Left lung (tissue), 10 donors: ENCODE data around the gene KDM6B. TPM values are rescaled to one million over a fixed set of nuclear protein-coding genes. Genes with fewer than 3 reads are reported as not detected.

Source experiments
- ATAC-seq: fragments of 200-7000 bp; cut with Tn5 transposase; one replicate; pipeline ENCODE4 v1.9.1; 2020; ENCODE audit warnings: moderate library complexity
- DNase-seq, 4 donors: peaks; one replicate each; pipeline ENCODE4 v3.0.0-alpha.2; 2013 to 2020
- H3K27ac ChIP-seq, 2 donors: fragments of 200-600 bp; sonication (generic) in 1 of 2; one replicate each; pipeline versions ENCODE4 v1.5.0 to v1.8.0; 2020 to 2021
- H3K27me3 ChIP-seq, 2 donors: fragments of 200-600 bp; sonication (generic) in 1 of 2; one replicate each; pipeline versions ENCODE4 v1.5.0 to v1.8.0; 2020 to 2021
- H3K36me3 ChIP-seq, 2 donors: fragments of 200-600 bp; sonication (generic) in 1 of 2; one replicate each; pipeline versions ENCODE4 v1.5.0 to v1.8.0; 2020 to 2021
- H3K4me1 ChIP-seq, 2 donors: fragments of 200-600 bp; one replicate each; pipeline ENCODE4 v1.8.0; 2021
- H3K4me3 ChIP-seq, 2 donors: fragments of 200-600 bp; sonication (generic) in 1 of 2; one replicate each; pipeline versions ENCODE4 v1.5.0 to v1.8.0; 2020 to 2021; ENCODE audit warnings: mild to moderate bottlenecking in 1 of 2
- H3K9me3 ChIP-seq, 2 donors: fragments of 200-600 bp; sonication (generic) in 1 of 2; one replicate each; pipeline versions ENCODE4 v1.5.0 to v1.8.0; 2020 to 2021
- intact Hi-C, 2 donors: fragments of 100-400 bp; cut with DNase I; formaldehyde crosslinking; loops; one replicate each; pipeline versions ENCODE4 v1.11.2 to v1.14.2; 2022
- polyA plus RNA-seq, 6 donors: library from polyadenylated mRNA; unstranded; fragments of 120-200 nt; gene quantifications; one replicate each; pipeline ENCODE4 v1.2.1, GENCODE V29; 2013; ENCODE audit not compliant: insufficient read length in 6 of 6
- total RNA-seq, 2 donors: library from RNA; stranded (reverse); fragmentation: NEBNext Ultra II Directional; extraction: Animal tissue kit (Norgen Biotek cat#: 25700); gene quantifications; one replicate each; pipeline ENCODE4 v1.2.1, GENCODE V29; 2021
- TF ChIP-seq, protein P1 (sequence below), 2 donors: fragments of 200-600 bp; sonication (generic) in 1 of 2; IDR thresholded peaks; one replicate each; pipeline versions ENCODE4 v1.5.0 to v1.8.0; 2021; ENCODE audit warnings: antibody characterized with exemption in 2 of 2
- donor health status: DM: no; HTN: yes; CAD: no.
- donor health status: DM: no; HTN: no; CAD: no.

KDM6B gene
- total and polyA plus RNA-seq, 8 donors = 20.1 to 49.2 (median 26.9) TPM

GRCh38 chr17:7820231-7820630 is 13.8 kb upstream of the KDM6B start:
- no peak for DNase-seq
- no peaks in the 10 kb centered on the region for H3K9me3 ChIP-seq
- no peak overlapping the region for H3K27ac ChIP-seq
- TF ChIP-seq, protein P1, sequence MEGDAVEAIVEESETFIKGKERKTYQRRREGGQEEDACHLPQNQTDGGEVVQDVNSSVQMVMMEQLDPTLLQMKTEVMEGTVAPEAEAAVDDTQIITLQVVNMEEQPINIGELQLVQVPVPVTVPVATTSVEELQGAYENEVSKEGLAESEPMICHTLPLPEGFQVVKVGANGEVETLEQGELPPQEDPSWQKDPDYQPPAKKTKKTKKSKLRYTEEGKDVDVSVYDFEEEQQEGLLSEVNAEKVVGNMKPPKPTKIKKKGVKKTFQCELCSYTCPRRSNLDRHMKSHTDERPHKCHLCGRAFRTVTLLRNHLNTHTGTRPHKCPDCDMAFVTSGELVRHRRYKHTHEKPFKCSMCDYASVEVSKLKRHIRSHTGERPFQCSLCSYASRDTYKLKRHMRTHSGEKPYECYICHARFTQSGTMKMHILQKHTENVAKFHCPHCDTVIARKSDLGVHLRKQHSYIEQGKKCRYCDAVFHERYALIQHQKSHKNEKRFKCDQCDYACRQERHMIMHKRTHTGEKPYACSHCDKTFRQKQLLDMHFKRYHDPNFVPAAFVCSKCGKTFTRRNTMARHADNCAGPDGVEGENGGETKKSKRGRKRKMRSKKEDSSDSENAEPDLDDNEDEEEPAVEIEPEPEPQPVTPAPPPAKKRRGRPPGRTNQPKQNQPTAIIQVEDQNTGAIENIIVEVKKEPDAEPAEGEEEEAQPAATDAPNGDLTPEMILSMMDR (IDR thresholded peaks at IDR 0.05) = no peak
- ATAC-seq = no peak
- intact Hi-C loops = no loop called here
- no peaks in the 10 kb centered on the region for H3K27me3 ChIP-seq
- H3K4me3 ChIP-seq = no peak overlapping the region
- no peaks in the 10 kb centered on the region for H3K36me3 ChIP-seq
- H3K4me1 ChIP-seq = no peaks in the 10 kb centered on the region

GRCh38 chr17:7822126-7822525 is 11.9 kb upstream of the KDM6B start:
- H3K27me3 ChIP-seq = no peaks in the 10 kb centered on the region
- intact Hi-C loops = no loop called here

DNA sequence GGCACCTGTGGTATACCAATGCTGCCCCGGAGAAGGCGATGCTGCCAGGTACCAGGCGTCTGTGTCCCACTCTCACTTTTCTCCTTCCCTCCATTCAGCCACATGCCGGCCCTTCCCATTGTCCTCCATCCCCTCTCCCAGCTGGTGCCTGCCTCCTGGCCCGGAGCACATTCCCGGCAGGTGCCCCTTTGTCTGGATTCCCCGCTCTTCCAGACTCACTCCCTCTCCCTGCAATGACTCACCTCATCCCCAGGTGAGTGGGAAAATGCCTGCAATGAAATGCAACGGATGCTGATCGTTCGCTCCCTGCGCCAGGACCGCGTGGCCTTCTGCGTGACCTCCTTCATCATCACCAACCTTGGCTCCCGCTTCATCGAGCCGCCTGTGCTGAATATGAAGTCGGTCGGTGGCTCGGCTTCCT is 10.4 kb upstream of the KDM6B start:
- Histone ChIP-seq H3K4me3 (no peak overlapping the region), H3K9me3 (no peaks in the 10 kb centered on the region), H3K27me3 (no peaks in the 10 kb centered on the region), H3K4me1 (no peaks in the 10 kb centered on the region), H3K27ac (no peak overlapping the region), H3K36me3 (no peaks in the 10 kb centered on the region)
- DNase-seq (no peak), ATAC-seq (no peak)
- TF ChIP-seq, protein P1 (IDR thresholded peaks at IDR 0.05) = no peak
- intact Hi-C loops = no loop called here

More at GRCh38 chr17:7822126-7822525, 11.9 kb upstream of the KDM6B start:
- Histone ChIP-seq H3K4me3 (no peak overlapping the region), H3K9me3 (no peaks in the 10 kb centered on the region), H3K4me1 (no peaks in the 10 kb centered on the region), H3K27ac (no peak overlapping the region), H3K36me3 (no peaks in the 10 kb centered on the region)
- TF ChIP-seq, protein P1 (IDR thresholded peaks at IDR 0.05) = no peak
- ATAC-seq = no peak
- no peak for DNase-seq

- Histone ChIP-seq H3K27ac (no peak overlapping the region), H3K27me3 (no peaks in the 10 kb centered on the region), H3K4me3 (no peak overlapping the region), H3K4me1 (no peaks in the 10 kb centered on the region), H3K36me3 (no peaks in the 10 kb centered on the region), H3K9me3 (no peaks in the 10 kb centered on the region)
- ATAC-seq (no peak), DNase-seq (no peak)
- TF ChIP-seq, protein P1 (IDR thresholded peaks at IDR 0.05) = no peak
- intact Hi-C loops = no loop called here
Observed at GRCh38 chr17:7824021-7824924, 9.7 kb upstream of the KDM6B start.

DNA sequence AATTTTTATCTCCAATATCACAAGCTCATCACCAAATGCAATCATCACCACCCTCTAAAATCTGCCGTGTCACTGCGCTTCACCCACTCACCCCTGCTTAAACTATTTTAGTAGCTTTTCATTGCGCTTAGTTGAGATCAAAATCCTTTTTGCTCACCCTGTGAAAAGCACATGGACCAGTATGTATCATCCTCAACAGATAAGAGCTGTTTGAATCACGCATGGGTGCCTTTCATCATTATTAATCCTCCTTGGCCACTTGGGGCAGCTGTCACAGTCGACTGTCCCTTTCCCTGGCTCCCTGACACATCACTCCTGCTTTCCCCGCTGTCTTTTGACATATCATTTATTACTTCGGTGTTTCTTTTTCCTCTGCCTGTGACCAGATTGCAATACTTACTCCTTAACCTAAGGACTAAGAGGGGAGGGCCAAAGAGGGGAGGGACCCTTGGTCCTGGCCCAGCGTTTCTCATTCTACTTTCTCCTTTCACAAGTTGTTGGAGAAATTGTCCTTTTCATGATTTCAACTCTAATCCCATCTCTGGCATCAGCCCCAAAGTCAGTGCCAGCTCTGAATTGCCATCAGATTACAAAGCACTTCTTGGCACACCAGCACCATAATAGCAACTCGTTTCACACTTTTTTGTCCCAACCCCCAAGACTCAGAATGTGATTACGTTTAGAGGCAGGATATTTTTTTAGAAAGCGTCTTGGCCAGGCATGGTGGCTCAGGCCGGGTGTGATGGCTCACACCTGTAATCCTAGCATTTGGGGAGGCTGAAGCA is 8.6 kb upstream of the KDM6B start:
- H3K36me3 ChIP-seq = no peaks in the 10 kb centered on the region
- no peak for ATAC-seq
- intact Hi-C loops = no loop called here
- no peaks in the 10 kb centered on the region for H3K27me3 ChIP-seq
- TF ChIP-seq, protein P1 (IDR thresholded peaks at IDR 0.05) = no peak
- H3K4me1 ChIP-seq = no peaks in the 10 kb centered on the region
- H3K9me3 ChIP-seq = no peaks in the 10 kb centered on the region
- no peak for DNase-seq
- H3K27ac ChIP-seq = no peak overlapping the region
- H3K4me3 ChIP-seq = no peak overlapping the region
